ELF-1 (cell line): ENCODE data around the gene BGN.

ENCODE experiments used
- DNase-seq: peaks from one replicate; pipeline ENCODE4 v3.0.0-alpha.2; 2016; ENCODE audit warnings: low read depth, low spot score

The BGN gene

GRCh38 chrX:153460826-153461225 is 34.0 kb upstream of the BGN start:
- peak; percentile 78 for DNase-seq

- DNase-seq: no peak
Measured at GRCh38 chrX:153462291-153462690, 32.5 kb upstream of the BGN start.

- DNase-seq: no peak
Measured at GRCh38 chrX:153463031-153463430, 31.7 kb upstream of the BGN start.

- no peak for DNase-seq
Measured at GRCh38 chrX:153463556-153463955, 31.2 kb upstream of the BGN start.

- no peak for DNase-seq
Measured at GRCh38 chrX:153464116-153464515, 30.7 kb upstream of the BGN start.

- no peak for DNase-seq
Measured at GRCh38 chrX:153465691-153466380, 28.9 kb upstream of the BGN start.

GRCh38 chrX:153468008-153468580 is 26.7 kb upstream of the BGN start:
- DNase-seq: no peak

GRCh38 chrX:153469811-153470410 is 24.9 kb upstream of the BGN start:
- DNase-seq: peak; percentile 78

- DNase-seq: peak; percentile 98
Measured at GRCh38 chrX:153470411-153471363, 24.1 kb upstream of the BGN start, which contains the start of gene HAUS7. Gene HAUS7, minus strand, starts transcription at chrX:153470576. Its CDS starts 19 bp downstream, at chrX:153470557.

GRCh38 chrX:153471663-153472280 is 23.0 kb upstream of the BGN start:
- no peak for DNase-seq

GRCh38 chrX:153473126-153473525 is 21.7 kb upstream of the BGN start:
- DNase-seq: no peak

GRCh38 chrX:153474266-153474665 is 20.5 kb upstream of the BGN start:
- peak; percentile 30 for DNase-seq

- DNase-seq: peak; percentile 62
Measured at GRCh38 chrX:153474718-153475117, 20.1 kb upstream of the BGN start.

GRCh38 chrX:153475271-153475670 is 19.5 kb upstream of the BGN start:
- DNase-seq: no peak

- DNase-seq: peak; percentile 75
Measured at GRCh38 chrX:153475751-153476281, 19.0 kb upstream of the BGN start.

GRCh38 chrX:153476666-153477363 is 18.0 kb upstream of the BGN start:
- DNase-seq: peak; percentile 54

- DNase-seq: no peak
Measured at GRCh38 chrX:153477364-153477857, 17.4 kb upstream of the BGN start.

- DNase-seq: no peak
Measured at GRCh38 chrX:153477901-153478300, 16.9 kb upstream of the BGN start.

- DNase-seq: no peak
Measured at GRCh38 chrX:153478746-153479145, 16.0 kb upstream of the BGN start.

- DNase-seq: no peak
Measured at GRCh38 chrX:153481043-153481442, 13.7 kb upstream of the BGN start.
